Trophoblast cell (in vitro differentiated cells and primary cell): ENCODE data around the gene SOWAHC.

Experiments
- DNase-seq, 2 donors: peaks; one replicate each; pipeline ENCODE4 v3.0.0-alpha.2; 2016
- H2AFZ ChIP-seq: 2 replicates; pipeline ENCODE4 v1.6.1; 2013; ENCODE audit warnings: low read length, moderate library complexity, mild to moderate bottlenecking; ENCODE audit not compliant: insufficient read depth, poor library complexity
- H2AK5ac ChIP-seq: 2 replicates; pipeline ENCODE4 v1.6.1; 2013; ENCODE audit warnings: mild to moderate bottlenecking, low read length
- H2BK120ac ChIP-seq: 2 replicates; pipeline ENCODE4 v1.6.1; 2013; ENCODE audit warnings: low read length, mild to moderate bottlenecking, moderate library complexity; ENCODE audit not compliant: insufficient read depth, poor library complexity
- H2BK12ac ChIP-seq: 2 replicates; pipeline ENCODE4 v1.6.1; 2013; ENCODE audit warnings: mild to moderate bottlenecking, low read length, moderate library complexity
- H2BK5ac ChIP-seq: 2 replicates; pipeline ENCODE4 v1.6.1; 2013; ENCODE audit warnings: low read length, low read depth, moderate library complexity, mild to moderate bottlenecking; ENCODE audit not compliant: poor library complexity
- H3K14ac ChIP-seq: 2 replicates; pipeline ENCODE4 v1.6.1; 2013; ENCODE audit warnings: mild to moderate bottlenecking, low read length
- H3K18ac ChIP-seq: 2 replicates; pipeline ENCODE4 v1.6.1; 2013; ENCODE audit warnings: mild to moderate bottlenecking, low read length
- H3K23ac ChIP-seq: 2 replicates; pipeline ENCODE4 v1.6.1; 2013; ENCODE audit warnings: low read length
- H3K27ac ChIP-seq: 2 replicates; pipeline ENCODE4 v1.5.1; 2013; ENCODE audit warnings: low read depth, mild to moderate bottlenecking, inconsistent platforms, low read length, moderate library complexity
- H3K27me3 ChIP-seq: 2 replicates; pipeline ENCODE4 v1.6.1; 2013; ENCODE audit warnings: inconsistent platforms, mild to moderate bottlenecking, low read length, moderate library complexity; ENCODE audit not compliant: insufficient read depth
- H3K36me3 ChIP-seq, 2 experiments: 1 replicate in 1 of 2; 2 replicates in 1 of 2; pipeline ENCODE4 v1.6.1; 2013; ENCODE audit warnings: low read length in 2 of 2, mild to moderate bottlenecking in 2 of 2, moderate library complexity in 1 of 2; ENCODE audit not compliant: insufficient read depth in 2 of 2, control insufficient read depth in 1 of 2
- H3K4ac ChIP-seq: 2 replicates; pipeline ENCODE4 v1.6.1; 2013; ENCODE audit warnings: low read depth, mild to moderate bottlenecking, low read length, moderate library complexity
- H3K4me1 ChIP-seq, 2 experiments: 1 replicate in 1 of 2; 2 replicates in 1 of 2; pipeline ENCODE4 v1.6.1; 2013; ENCODE audit warnings: low read length in 2 of 2, mild to moderate bottlenecking in 2 of 2, moderate library complexity in 1 of 2; ENCODE audit not compliant: insufficient read depth in 2 of 2, control insufficient read depth in 1 of 2
- H3K4me2 ChIP-seq: 2 replicates; pipeline ENCODE4 v1.6.1; 2013; ENCODE audit warnings: inconsistent platforms, mild to moderate bottlenecking, low read length, moderate library complexity
- H3K4me3 ChIP-seq: 2 replicates; pipeline ENCODE4 v1.5.1; 2013; ENCODE audit warnings: mild to moderate bottlenecking, low read depth, low read length, inconsistent platforms
- H3K79me1 ChIP-seq: one replicate; pipeline ENCODE4 v1.6.1; 2013; ENCODE audit warnings: low read length
- H3K79me2 ChIP-seq: 2 replicates; pipeline ENCODE4 v1.6.1; 2013; ENCODE audit warnings: low read length, mild to moderate bottlenecking; ENCODE audit not compliant: control insufficient read depth, insufficient read depth, poor library complexity
- H3K9ac ChIP-seq: 2 replicates; pipeline ENCODE4 v1.6.1; 2013; ENCODE audit warnings: mild to moderate bottlenecking, low read length
- H3K9me3 ChIP-seq: 2 replicates; pipeline ENCODE4 v1.6.1; 2013; ENCODE audit warnings: low read depth, mild to moderate bottlenecking, control low read depth, inconsistent platforms, low read length; ENCODE audit not compliant: insufficient read depth
- H4K12ac ChIP-seq: 2 replicates; pipeline ENCODE4 v1.6.1; 2013; ENCODE audit warnings: low read depth, mild to moderate bottlenecking, low read length, moderate library complexity
- H4K8ac ChIP-seq: 2 replicates; pipeline ENCODE4 v1.6.1; 2013; ENCODE audit warnings: low read depth, mild to moderate bottlenecking, low read length, moderate library complexity
- H4K91ac ChIP-seq: one replicate; pipeline ENCODE4 v1.6.1; 2013; ENCODE audit warnings: low read depth, mild to moderate bottlenecking, low read length, moderate library complexity
- WGBS: extraction: QIAGEN DNeasy Blood & Tissue Kit; methylation state at CpG from one replicate; pipeline ENCODE4 v1.1.7; 2013; ENCODE audit warnings: missing lambda C conversion rate; ENCODE audit not compliant: insufficient read length, insufficient coverage; ENCODE audit errors: extremely low coverage; 5-methylcytosine and 5-hydroxymethylcytosine counted together

SOWAHC gene

DNA sequence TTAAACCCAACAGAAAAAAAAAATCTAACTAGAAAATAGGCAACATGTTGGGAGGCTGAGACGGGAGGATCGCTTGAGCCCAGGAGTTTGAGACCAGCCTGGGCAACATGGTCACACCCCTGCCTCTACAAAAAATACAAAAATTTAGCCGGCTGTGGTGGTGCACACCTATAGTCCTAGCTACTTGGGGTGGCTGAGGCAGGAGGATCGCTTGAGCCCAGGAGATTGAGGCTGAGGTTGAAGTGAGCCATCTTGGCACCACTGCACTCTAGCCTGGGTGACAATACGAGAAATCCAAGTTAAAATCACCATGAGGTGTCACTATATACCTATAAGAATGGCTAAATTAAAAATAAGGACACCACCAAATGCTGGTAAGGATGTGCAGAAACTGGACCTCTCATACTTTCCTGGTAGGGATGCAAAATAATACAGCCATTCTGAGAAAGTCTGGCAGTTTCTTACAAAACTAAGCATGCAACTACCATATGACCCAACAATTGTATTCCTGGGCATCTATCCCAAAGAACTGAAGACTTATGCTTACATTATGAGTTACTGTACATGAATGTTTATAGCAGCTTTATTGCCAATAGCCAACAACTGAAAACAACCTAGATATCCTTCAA, 2.6 kb upstream of the SOWAHC start:
- Histone ChIP-seq H3K4me1 (peaks cover 5 to 10% of the 10 kb centered on the region in 2 experiments), H3K18ac (no peak overlapping the region), H2AFZ (no peak overlapping the region), H4K8ac (no peak overlapping the region), H2BK120ac (no peak overlapping the region), H3K27me3 (no peaks in the 10 kb centered on the region), H2BK5ac (no peak overlapping the region), H3K9ac (no peak overlapping the region), H4K12ac (no peak overlapping the region), H3K79me2 (peaks cover 30% of the 10 kb centered on the region), H3K9me3 (no peaks in the 10 kb centered on the region), H3K4ac (peak overlapping the region; percentile 66), H3K79me1 (peaks cover 31% of the 10 kb centered on the region), H3K14ac (no peak overlapping the region), H2BK12ac (peak overlapping the region; percentile 6), H3K36me3 (peaks cover 0 to 1% of the 10 kb centered on the region in 2 experiments), H3K4me3 (no peak overlapping the region), H3K4me2 (peak overlapping the region; percentile 76), H4K91ac (no peak overlapping the region), H3K23ac (no peak overlapping the region), H3K27ac (no peak overlapping the region), H2AK5ac (no peak overlapping the region)
- peak in 1 of 2 donors; percentile 31 for DNase-seq
- no CpG with 5 or more reads among the region's 5 CpGs for WGBS

DNA sequence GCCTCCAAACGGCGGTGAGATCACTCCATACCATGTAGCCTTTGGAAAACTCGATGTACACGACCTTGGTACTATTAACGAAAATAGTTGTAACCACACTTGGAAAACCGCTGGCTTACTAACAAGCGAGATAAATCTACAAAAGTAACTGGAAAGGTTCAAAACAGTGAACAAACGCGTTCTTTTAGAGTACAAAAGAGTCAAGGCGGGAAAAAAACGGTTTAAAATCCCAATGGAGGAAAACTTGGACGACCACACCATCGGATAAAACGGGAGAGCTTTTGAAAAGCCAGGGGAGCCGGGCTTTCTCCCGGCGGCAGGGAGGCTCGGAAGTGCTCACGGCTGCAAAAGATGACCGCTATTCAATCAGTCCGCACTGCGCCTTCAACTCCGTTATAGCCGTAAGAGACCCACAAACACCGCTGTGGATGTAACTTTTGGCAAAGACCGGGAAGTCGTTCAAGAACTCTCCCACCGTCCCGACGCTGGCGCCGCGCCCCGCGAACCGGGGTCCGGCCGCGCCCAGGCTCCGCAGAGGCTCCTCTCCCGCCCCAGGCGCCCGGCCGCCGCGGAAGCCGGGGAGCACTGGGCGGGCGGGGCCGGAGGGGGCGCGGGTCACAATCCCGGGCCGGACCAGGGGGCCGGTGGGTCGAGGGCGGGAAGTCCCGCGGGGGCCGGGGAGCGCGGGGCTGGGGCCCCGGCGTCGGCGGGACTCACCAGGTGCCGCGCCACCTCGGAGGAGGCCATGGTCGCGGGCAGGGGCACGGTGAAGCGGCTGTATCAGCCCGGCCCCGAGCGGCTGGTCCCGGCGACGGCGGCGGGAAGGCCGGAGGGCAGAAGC, 863 bp upstream of the SOWAHC start:
- peak overlapping the region; percentile 77 for H4K8ac ChIP-seq
- H2BK12ac ChIP-seq, result no peak overlapping the region
- H2BK120ac ChIP-seq, result peak overlapping the region; percentile 82
- H3K27me3 ChIP-seq, result no peaks in the 10 kb centered on the region
- peak overlapping the region; percentile 88 for H3K18ac ChIP-seq
- no peak overlapping the region for H2AFZ ChIP-seq
- peak overlapping the region; percentile 96 for H3K4ac ChIP-seq
- no peak overlapping the region for H3K23ac ChIP-seq
- peak overlapping the region; percentile 80 for H2BK5ac ChIP-seq
- H3K79me2 ChIP-seq, result peaks cover 28% of the 10 kb centered on the region
- peak overlapping the region; percentile 82 for H3K9ac ChIP-seq
- peak; percentile 43 to 66 for DNase-seq
- H3K4me1 ChIP-seq, result peaks cover 3 to 7% of the 10 kb centered on the region in 2 experiments
- no CpG with 5 or more reads among the region's 82 CpGs for WGBS
- H3K4me3 ChIP-seq, result peak overlapping the region; percentile 89
- peak overlapping the region; percentile 91 for H3K14ac ChIP-seq
- peak overlapping the region; percentile 77 for H2AK5ac ChIP-seq
- H3K36me3 ChIP-seq, result no peaks in the 10 kb centered on the region
- H3K27ac ChIP-seq, result peak overlapping the region; percentile 99
- H3K9me3 ChIP-seq, result no peaks in the 10 kb centered on the region
- H4K91ac ChIP-seq, result peak overlapping the region; percentile 92
- peak overlapping the region; percentile 61 for H3K4me2 ChIP-seq
- peak overlapping the region; percentile 55 for H4K12ac ChIP-seq
- H3K79me1 ChIP-seq, result peaks cover 30% of the 10 kb centered on the region

DNA sequence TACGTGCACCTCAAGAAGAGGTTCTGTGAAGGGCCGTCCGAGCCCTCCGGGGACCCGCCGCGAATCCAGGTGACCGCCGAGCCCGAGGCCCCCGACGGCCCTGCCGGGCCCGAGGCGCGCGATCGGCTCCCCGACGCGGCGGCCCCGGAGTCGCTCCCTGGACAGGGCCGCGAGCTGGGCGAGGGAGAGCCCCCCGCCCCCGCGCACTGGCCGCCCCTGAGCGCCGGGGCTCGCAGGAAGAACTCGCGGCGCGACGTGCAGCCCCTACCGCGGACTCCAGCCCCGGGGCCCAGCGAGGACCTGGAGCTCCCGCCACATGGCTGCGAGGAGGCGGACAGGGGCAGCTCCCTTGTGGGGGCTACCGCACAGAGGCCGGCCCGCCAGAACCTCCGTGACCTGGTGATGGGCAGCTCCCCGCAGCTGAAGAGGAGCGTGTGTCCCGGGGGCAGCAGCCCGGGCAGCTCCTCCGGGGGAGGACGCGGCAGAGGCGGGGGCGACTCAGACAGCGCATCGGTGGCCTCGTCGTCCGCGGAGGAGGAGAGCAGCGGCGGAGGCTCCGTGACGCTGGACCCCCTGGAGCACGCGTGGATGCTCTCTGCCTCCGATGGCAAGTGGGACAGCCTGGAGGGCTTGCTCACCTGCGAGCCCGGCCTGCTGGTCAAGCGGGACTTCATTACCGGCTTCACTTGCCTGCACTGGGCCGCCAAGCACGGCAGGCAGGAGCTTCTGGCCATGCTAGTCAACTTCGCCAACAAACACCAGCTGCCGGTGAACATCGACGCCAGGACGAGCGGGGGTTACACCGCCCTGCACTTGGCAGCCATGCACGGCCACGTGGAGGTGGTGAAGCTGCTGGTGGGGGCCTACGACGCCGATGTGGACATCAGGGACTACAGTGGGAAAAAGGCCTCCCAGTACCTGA, 812 bp downstream of the SOWAHC start:
- Histone ChIP-seq H3K4me1 (peaks cover 3 to 6% of the 10 kb centered on the region in 2 experiments), H4K8ac (peak overlapping the region; percentile 57), H2BK120ac (peak overlapping the region; percentile 65), H3K79me2 (peaks cover 26% of the 10 kb centered on the region), H3K4me2 (peak overlapping the region; percentile 71), H3K14ac (peak overlapping the region; percentile 58), H3K79me1 (peaks cover 27% of the 10 kb centered on the region), H3K9me3 (no peaks in the 10 kb centered on the region), H2BK5ac (peak overlapping the region; percentile 93), H4K91ac (peak overlapping the region; percentile 77), H2BK12ac (peak overlapping the region; percentile 57), H3K18ac (peak overlapping the region; percentile 100), H3K4ac (peak overlapping the region; percentile 99), H3K9ac (peak overlapping the region; percentile 93), H3K36me3 (no peaks in the 10 kb centered on the region), H3K4me3 (peak overlapping the region; percentile 83), H2AFZ (peak overlapping the region; percentile 86), H3K27me3 (no peaks in the 10 kb centered on the region), H3K27ac (peak overlapping the region; percentile 88), H2AK5ac (peak overlapping the region; percentile 59), H4K12ac (peak overlapping the region; percentile 35), H3K23ac (no peak overlapping the region)
- DNase-seq, result peak in 1 of 2 donors; percentile 37
- WGBS, result no CpG with 5 or more reads among the region's 90 CpGs

DNA sequence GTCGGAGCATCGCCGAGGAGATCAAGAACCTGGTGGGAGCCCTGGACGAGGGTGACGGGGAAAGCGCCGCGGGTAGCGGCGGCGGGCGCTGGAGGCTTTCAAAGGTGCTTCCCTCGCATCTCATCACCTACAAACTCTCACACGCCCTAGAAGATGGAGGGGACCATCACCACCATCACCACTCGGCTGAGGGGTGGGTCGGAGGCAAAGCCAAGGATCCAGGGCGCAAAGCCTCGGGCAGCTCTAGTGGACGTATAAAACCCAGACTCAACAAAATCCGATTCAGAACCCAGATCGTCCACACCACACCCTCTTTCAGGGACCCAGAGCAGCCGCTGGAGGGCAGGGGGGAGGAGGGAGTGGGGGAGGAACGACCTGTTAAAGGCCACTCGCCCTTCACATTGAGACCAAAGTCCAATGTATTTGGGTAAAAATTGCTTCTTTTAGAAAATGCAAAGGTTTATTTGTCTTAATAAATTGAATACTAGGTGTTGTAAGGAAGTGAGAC, 1.5 kb downstream of the SOWAHC start:
- H4K91ac ChIP-seq, result peak overlapping the region; percentile 77
- no peaks in the 10 kb centered on the region for H3K36me3 ChIP-seq
- peak overlapping the region; percentile 13 for H2AK5ac ChIP-seq
- H3K18ac ChIP-seq, result peak overlapping the region; percentile 100
- no peaks in the 10 kb centered on the region for H3K9me3 ChIP-seq
- no peaks in the 10 kb centered on the region for H3K27me3 ChIP-seq
- WGBS, result no CpG with 5 or more reads among the region's 24 CpGs
- H3K23ac ChIP-seq, result no peak overlapping the region
- H3K14ac ChIP-seq, result peak overlapping the region; percentile 58
- H3K4me1 ChIP-seq, result peaks cover 0 to 3% of the 10 kb centered on the region in 2 experiments
- no peak overlapping the region for H2AFZ ChIP-seq
- peak overlapping the region; percentile 88 for H3K27ac ChIP-seq
- H3K4me3 ChIP-seq, result peak overlapping the region; percentile 83
- peak overlapping the region; percentile 93 for H3K9ac ChIP-seq
- H2BK120ac ChIP-seq, result peak overlapping the region; percentile 41
- H2BK5ac ChIP-seq, result peak overlapping the region; percentile 10
- peak overlapping the region; percentile 99 for H3K4ac ChIP-seq
- peak overlapping the region; percentile 23 for H4K8ac ChIP-seq
- H3K79me2 ChIP-seq, result peaks cover 24% of the 10 kb centered on the region
- H3K4me2 ChIP-seq, result peak overlapping the region; percentile 71
- H4K12ac ChIP-seq, result no peak overlapping the region
- peak; percentile 21 to 33 for DNase-seq
- no peak overlapping the region for H2BK12ac ChIP-seq
- peaks cover 25% of the 10 kb centered on the region for H3K79me1 ChIP-seq
